ENCODE data around the gene DMD. TPM values are rescaled to one million over a fixed set of nuclear protein-coding genes. Genes with fewer than 3 reads are reported as not detected.

The DMD gene
- polyA plus RNA-seq, 3 donors = 0.23 TPM; not detected in 2

DNA sequence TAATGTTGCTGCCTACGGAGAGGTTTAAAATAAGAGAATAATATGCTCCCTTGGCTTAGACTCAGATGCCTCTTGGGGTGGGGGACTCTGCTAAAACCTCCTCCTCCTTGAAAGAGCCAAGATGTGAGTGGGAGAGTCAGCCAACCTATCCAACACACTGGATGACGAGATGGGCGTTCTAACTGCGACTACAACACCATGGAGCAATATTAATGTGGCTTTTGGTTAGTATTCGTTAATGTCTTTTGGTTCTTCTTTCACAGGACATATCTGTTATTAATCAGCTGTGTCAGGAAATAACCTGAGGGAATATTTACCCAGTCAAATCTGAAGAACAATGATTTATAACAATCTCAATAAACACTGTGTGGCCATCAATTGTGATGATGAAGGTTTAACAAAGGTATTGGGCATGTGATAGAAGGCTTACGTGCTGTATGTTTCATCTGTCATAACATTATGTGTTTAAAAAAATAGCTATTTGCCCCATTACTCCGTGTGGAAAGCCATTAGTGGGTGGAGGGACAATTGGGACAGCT, 1996.0 kb downstream of the DMD start:
- no peaks in the 10 kb centered on the region for H3K79me2 ChIP-seq (ENCODE audit: insufficient read depth, low read length)
- no peaks in the 10 kb centered on the region for H3K9me3 ChIP-seq (replicated peaks in 1 of 2; ENCODE audit: control insufficient read depth in 1 of 2, insufficient read depth in 1 of 2, low read length in 2 of 2)
- H3K36me3 ChIP-seq (replicated peaks in 1 of 2; ENCODE audit: control insufficient read depth in 1 of 2, insufficient read depth in 2 of 2, low read length in 2 of 2) = no peaks in the 10 kb centered on the region
- H3K9ac ChIP-seq (ENCODE audit: insufficient read depth, low read length, poor library complexity, severe bottlenecking) = no peak overlapping the region
- TF ChIP-seq, protein P1, sequence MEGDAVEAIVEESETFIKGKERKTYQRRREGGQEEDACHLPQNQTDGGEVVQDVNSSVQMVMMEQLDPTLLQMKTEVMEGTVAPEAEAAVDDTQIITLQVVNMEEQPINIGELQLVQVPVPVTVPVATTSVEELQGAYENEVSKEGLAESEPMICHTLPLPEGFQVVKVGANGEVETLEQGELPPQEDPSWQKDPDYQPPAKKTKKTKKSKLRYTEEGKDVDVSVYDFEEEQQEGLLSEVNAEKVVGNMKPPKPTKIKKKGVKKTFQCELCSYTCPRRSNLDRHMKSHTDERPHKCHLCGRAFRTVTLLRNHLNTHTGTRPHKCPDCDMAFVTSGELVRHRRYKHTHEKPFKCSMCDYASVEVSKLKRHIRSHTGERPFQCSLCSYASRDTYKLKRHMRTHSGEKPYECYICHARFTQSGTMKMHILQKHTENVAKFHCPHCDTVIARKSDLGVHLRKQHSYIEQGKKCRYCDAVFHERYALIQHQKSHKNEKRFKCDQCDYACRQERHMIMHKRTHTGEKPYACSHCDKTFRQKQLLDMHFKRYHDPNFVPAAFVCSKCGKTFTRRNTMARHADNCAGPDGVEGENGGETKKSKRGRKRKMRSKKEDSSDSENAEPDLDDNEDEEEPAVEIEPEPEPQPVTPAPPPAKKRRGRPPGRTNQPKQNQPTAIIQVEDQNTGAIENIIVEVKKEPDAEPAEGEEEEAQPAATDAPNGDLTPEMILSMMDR (IDR thresholded peaks at IDR 0.05) = no peak
- no peak overlapping the region for H2AFZ ChIP-seq (ENCODE audit: insufficient read depth, low read depth, low read length, poor library complexity, severe bottlenecking)
- WGBS (ENCODE audit: insufficient coverage) = no CpG with 5 or more reads among the region's 7 CpGs
- H3K27ac Mint-ChIP-seq = no peak overlapping the region
- H3K4me1 ChIP-seq (ENCODE audit: control insufficient read depth in 1 of 2, insufficient read depth in 2 of 2, low read length in 2 of 2) = no peaks in the 10 kb centered on the region
- H3K4me1 Mint-ChIP-seq = peaks cover 4% of the 10 kb centered on the region
- no peak overlapping the region for H3K4me3 Mint-ChIP-seq
- no peaks in the 10 kb centered on the region for H4K20me1 ChIP-seq (ENCODE audit: insufficient read depth, low read length)
- no peaks in the 10 kb centered on the region for H3K9me3 Mint-ChIP-seq
- no peaks in the 10 kb centered on the region for H3K27me3 ChIP-seq (ENCODE audit: control insufficient read depth in 2 of 2, insufficient read depth in 2 of 2, low read length in 2 of 2)
- H3K4me2 ChIP-seq (replicated peaks; ENCODE audit: extremely low read depth, low read length, poor library complexity, severe bottlenecking) = no peak overlapping the region
- peaks cover 0 to 4% (median 3%) of the 10 kb centered on the region in 3 donors for H3K27me3 Mint-ChIP-seq (ENCODE audit: low read depth in 3 of 3)
- no peak for DNase-seq
- no peak overlapping the region for H3K27ac ChIP-seq (ENCODE audit: low read depth in 1 of 2, low read length in 2 of 2)
- intact Hi-C loops (cut with micrococcal nuclease) = no loop called here
- no peaks in the 10 kb centered on the region for H3K36me3 Mint-ChIP-seq
- H3K4me3 ChIP-seq (replicated peaks in 1 of 3; ENCODE audit: low read depth in 2 of 3, low read length in 3 of 3) = no peak overlapping the region

DNA sequence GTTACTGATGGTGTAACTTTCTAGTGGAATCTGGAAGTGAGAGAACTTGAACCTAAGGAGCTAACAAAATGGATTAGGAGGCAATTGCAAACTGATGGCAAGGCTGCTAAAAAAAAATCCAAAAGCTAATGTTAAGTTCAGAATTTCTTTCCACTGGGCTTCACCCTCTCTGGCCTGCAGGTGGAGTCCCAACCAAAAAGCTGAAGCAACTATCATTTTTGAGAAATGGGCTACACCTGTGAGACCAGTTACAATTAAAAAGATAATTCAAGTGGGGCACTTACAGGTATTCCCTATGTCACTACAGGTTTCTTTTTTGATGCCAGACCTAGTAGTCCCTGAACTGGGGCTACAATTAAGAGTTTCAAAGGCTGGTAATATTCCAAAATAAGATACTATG, 1997.4 kb downstream of the DMD start:
- Histone ChIP-seq H3K27ac (ENCODE audit: low read depth in 1 of 2, low read length in 2 of 2) (no peak overlapping the region), H3K9ac (ENCODE audit: insufficient read depth, low read length, poor library complexity, severe bottlenecking) (no peak overlapping the region), H3K9me3 (replicated peaks in 1 of 2; ENCODE audit: control insufficient read depth in 1 of 2, insufficient read depth in 1 of 2, low read length in 2 of 2) (no peaks in the 10 kb centered on the region), H3K4me1 (ENCODE audit: control insufficient read depth in 1 of 2, insufficient read depth in 2 of 2, low read length in 2 of 2) (no peaks in the 10 kb centered on the region), H3K4me3 (replicated peaks in 1 of 3; ENCODE audit: low read depth in 2 of 3, low read length in 3 of 3) (no peak overlapping the region), H3K4me2 (replicated peaks; ENCODE audit: extremely low read depth, low read length, poor library complexity, severe bottlenecking) (no peak overlapping the region), H4K20me1 (ENCODE audit: insufficient read depth, low read length) (no peaks in the 10 kb centered on the region), H2AFZ (ENCODE audit: insufficient read depth, low read depth, low read length, poor library complexity, severe bottlenecking) (no peak overlapping the region), H3K79me2 (ENCODE audit: insufficient read depth, low read length) (no peaks in the 10 kb centered on the region), H3K27me3 (ENCODE audit: control insufficient read depth in 2 of 2, insufficient read depth in 2 of 2, low read length in 2 of 2) (no peaks in the 10 kb centered on the region), H3K36me3 (replicated peaks in 1 of 2; ENCODE audit: control insufficient read depth in 1 of 2, insufficient read depth in 2 of 2, low read length in 2 of 2) (no peaks in the 10 kb centered on the region)
- Mint-ChIP-seq H3K4me3 (no peak overlapping the region), H3K36me3 (no peaks in the 10 kb centered on the region), H3K4me1 (peaks cover 4% of the 10 kb centered on the region), H3K27ac (no peak overlapping the region), H3K9me3 (no peaks in the 10 kb centered on the region), H3K27me3 (ENCODE audit: low read depth in 3 of 3) (peaks cover 0 to 4% (median 3%) of the 10 kb centered on the region in 3 donors)
- intact Hi-C loops (cut with micrococcal nuclease) = no loop called here
- no peak for DNase-seq
- TF ChIP-seq, protein P1 (IDR thresholded peaks at IDR 0.05) = peak; percentile 28

Data from CD14-positive monocyte (primary cell).